SK-N-SH (cell line): Measurements from ENCODE around the gene POMC. TPM values are rescaled to one million over a fixed set of nuclear protein-coding genes. Genes with fewer than 3 reads are reported as not detected.

ENCODE experiments used
- CTCF ChIA-PET: fragments of 300-600, 350-600 bp; formaldehyde crosslinking; extraction: SDS; loops from one replicate; lab custom pipeline; 2021; lab: Yijun Ruan, JAX
- POLR2A ChIA-PET: fragments of 350-600 bp; sonication (Branson Sonifier 250); formaldehyde crosslinking; extraction: SDS; loops from one replicate; lab custom pipeline; 2020; ENCODE audit warnings: antibody characterized with exemption, inconsistent platforms; lab: Yijun Ruan, JAX
- DNase-seq: peaks from one replicate; pipeline ENCODE4 v3.0.0; 2012
- H2AFZ ChIP-seq: fragments of 200-600 bp; sonication (generic); 2 replicates; pipeline ENCODE4 v1.8.1; 2016; ENCODE audit warnings: antibody characterized with exemption, mild to moderate bottlenecking, low read depth
- H3F3A ChIP-seq: fragments of 200-600 bp; sonication (generic); replicated peaks from 2 replicates; pipeline ENCODE3; 2016; ENCODE audit warnings: antibody characterized with exemption, mild to moderate bottlenecking; ENCODE audit not compliant: insufficient read depth
- H3K27ac ChIP-seq, 2 experiments: fragments of 200-500 bp in 1 of 2; fragments of 200-600 bp in 1 of 2; sonication (Bioruptor generic) in 1 of 2; sonication (generic), shearing (Covaris generic) in 1 of 2; 2 replicates each; pipeline versions ENCODE4 v1.5.1 to v1.6.1; 2014 to 2016; ENCODE audit warnings: low read depth in 2 of 2, inconsistent platforms in 1 of 2, low read length in 1 of 2, mild to moderate bottlenecking in 1 of 2, mixed read lengths in 1 of 2
- H3K27me3 ChIP-seq: fragments of 200-600 bp; sonication (generic), shearing (Covaris generic); 2 replicates; pipeline ENCODE4 v1.6.1; 2016; ENCODE audit warnings: mixed run types; ENCODE audit not compliant: insufficient read depth
- H3K36me3 ChIP-seq, 2 experiments: fragments of 200-500 bp in 1 of 2; fragments of 200-600 bp in 1 of 2; sonication (Bioruptor generic) in 1 of 2; sonication (generic) in 1 of 2; replicated peaks in 1 of 2; 2 replicates each; pipeline versions ENCODE3 to v1.5.1; 2014 to 2016; ENCODE audit warnings: low read length in 1 of 2, mild to moderate bottlenecking in 1 of 2; ENCODE audit not compliant: insufficient read depth in 2 of 2, control insufficient read depth in 1 of 2
- H3K4me1 ChIP-seq, 2 experiments: fragments of 200-500 bp in 1 of 2; fragments of 200-600 bp in 1 of 2; sonication (Bioruptor generic) in 1 of 2; sonication (generic), shearing (Covaris generic) in 1 of 2; 2 replicates each; pipeline versions ENCODE4 v1.5.1 to v1.6.1; 2014 to 2016; ENCODE audit warnings: low read depth in 1 of 2, low read length in 1 of 2, mixed run types in 1 of 2; ENCODE audit not compliant: insufficient read depth in 2 of 2, control insufficient read depth in 1 of 2
- H3K4me2 ChIP-seq: fragments of 200-600 bp; sonication (generic), shearing (Covaris generic); 2 replicates; pipeline ENCODE4 v1.6.1; 2017; ENCODE audit warnings: mixed run types
- H3K4me3 ChIP-seq, 2 experiments: fragments of 200-500 bp in 1 of 2; fragments of 200-600 bp in 1 of 2; sonication (Bioruptor generic) in 1 of 2; sonication (generic), shearing (Covaris generic) in 1 of 2; 2 replicates each; pipeline versions ENCODE4 v1.5.1 to v1.8.1; 2014 to 2016; ENCODE audit warnings: low read depth in 2 of 2, inconsistent platforms in 1 of 2, low read length in 1 of 2, mild to moderate bottlenecking in 1 of 2, mixed read lengths in 1 of 2, moderate library complexity in 1 of 2
- H3K79me2 ChIP-seq: fragments of 200-600 bp; sonication (generic); 2 replicates; pipeline ENCODE4 v1.8.1; 2017; ENCODE audit warnings: mild to moderate bottlenecking; ENCODE audit not compliant: insufficient read depth
- H3K9ac ChIP-seq: fragments of 200-600 bp; sonication (generic); 2 replicates; pipeline ENCODE4 v1.6.1; 2017; ENCODE audit warnings: mixed run types
- H3K9me2 ChIP-seq: fragments of 200-600 bp; sonication (generic); 2 replicates; pipeline ENCODE4 v1.6.1; 2017; ENCODE audit warnings: mixed run types
- H3K9me3 ChIP-seq: fragments of 200-600 bp; sonication (generic); 2 replicates; pipeline ENCODE4 v1.6.1; 2017; ENCODE audit warnings: mixed run types, mild to moderate bottlenecking, moderate library complexity
- H4K20me1 ChIP-seq: fragments of 200-600 bp; sonication (generic); 2 replicates; pipeline ENCODE4 v1.6.1; 2017; ENCODE audit warnings: mild to moderate bottlenecking, mixed run types; ENCODE audit not compliant: insufficient read depth
- ELF1 ChIP-seq: IDR thresholded peaks from 2 replicates; pipeline ENCODE4 v1.4.0; 2012
- FOSL2 ChIP-seq: IDR thresholded peaks from 2 replicates; pipeline ENCODE4 v1.4.0; 2012; ENCODE audit warnings: low read depth, mild to moderate bottlenecking, moderate library complexity, borderline replicate concordance
- FOXJ3 ChIP-seq: sonication (generic); formaldehyde crosslinking; IDR thresholded peaks from 2 replicates; pipeline ENCODE4 v1.5.1; 2020; ENCODE audit warnings: mild to moderate bottlenecking, missing genetic modification reagents
- FOXM1 ChIP-seq: IDR thresholded peaks from 2 replicates; pipeline ENCODE4 v1.4.0; 2012; ENCODE audit warnings: low read depth, mild to moderate bottlenecking
- GATA2 ChIP-seq: sonication (generic); formaldehyde crosslinking; IDR thresholded peaks from 2 replicates; pipeline ENCODE4 v1.5.0; 2020; ENCODE audit warnings: mild to moderate bottlenecking, missing genetic modification reagents
- RFX5 ChIP-seq: IDR thresholded peaks from 2 replicates; pipeline ENCODE4 v1.6.1; 2012; ENCODE audit warnings: mild to moderate bottlenecking, improper control_type of control experiment, low read length
- SIN3A ChIP-seq: IDR thresholded peaks from 2 replicates; pipeline ENCODE4 v1.6.1; 2012; ENCODE audit warnings: low read depth, mild to moderate bottlenecking, low read length, moderate library complexity, borderline replicate concordance
- TCF12 ChIP-seq: IDR thresholded peaks from 2 replicates; pipeline ENCODE4 v1.4.0; 2012
- WGBS: methylation state at CpG from one replicate; pipeline ENCODE4 v1.1.6; 2017; ENCODE audit warnings: low lambda C conversion rate; 5-methylcytosine and 5-hydroxymethylcytosine counted together
- polyA plus RNA-seq, 3 experiments: library from polyadenylated mRNA; depleted of rRNA; stranded (reverse); fragments of >200 nt; gene quantifications; 2 replicates each; pipeline ENCODE4 v1.2.3, GENCODE V29; 2012
- TF ChIP-seq, protein P1 (sequence below): IDR thresholded peaks from 2 replicates; pipeline ENCODE4 v1.4.0; 2012; ENCODE audit warnings: low read depth, borderline replicate concordance
- TF ChIP-seq, protein P2 (sequence below): IDR thresholded peaks from 2 replicates; pipeline ENCODE4; 2012
- TF ChIP-seq, protein P3 (sequence below): fragments of 200-600 bp; sonication (generic); IDR thresholded peaks from 2 replicates; pipeline ENCODE4 v1.6.1; 2017; ENCODE audit warnings: antibody characterized with exemption, mild to moderate bottlenecking, moderate library complexity

Gene POMC
- polyA plus RNA-seq, 1 of the 3 experiments (the other 2 are of a cell fraction), result not detected

DNA sequence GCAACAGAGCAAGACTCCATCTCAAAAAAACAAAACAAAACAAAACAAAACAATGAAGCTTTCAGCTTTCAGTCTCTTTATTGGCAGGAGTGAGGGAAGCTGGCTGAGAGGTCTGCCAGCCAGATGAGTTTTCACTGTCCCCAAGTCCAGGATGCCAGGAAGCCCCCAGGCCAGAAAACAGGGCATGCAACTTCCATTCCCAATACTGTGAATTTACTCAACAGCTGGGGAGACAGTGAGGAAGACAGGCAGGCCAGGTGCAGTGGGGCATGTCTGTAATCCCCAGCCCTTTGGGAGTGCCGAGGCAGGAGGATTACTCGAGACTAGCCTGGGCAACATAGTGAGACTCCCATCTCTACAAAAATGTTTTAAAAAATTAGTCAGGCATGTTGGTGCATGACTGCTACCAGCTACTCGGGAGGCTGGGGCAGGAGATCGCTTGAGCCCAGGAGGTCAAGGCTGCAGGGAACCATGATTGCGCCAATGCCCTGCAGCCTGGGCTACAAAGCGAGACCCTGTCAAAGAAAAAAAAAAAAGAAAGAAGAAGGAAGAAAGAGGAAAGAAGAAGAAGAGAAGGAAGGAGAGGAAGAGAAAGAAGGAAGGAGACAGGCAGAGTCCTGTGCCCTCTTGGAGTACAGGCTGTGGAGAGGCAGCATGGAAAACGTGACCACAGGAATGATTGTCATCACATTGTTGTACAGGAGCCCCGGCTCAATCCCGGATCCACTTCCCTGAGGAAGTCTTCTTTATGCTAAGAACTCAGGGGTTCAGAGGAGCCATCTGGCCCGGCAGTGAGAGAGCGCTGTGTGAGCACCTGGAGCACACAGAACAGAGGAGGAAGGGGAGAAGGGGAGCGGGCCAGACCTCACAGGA lies 29.2 kb upstream of the POMC start:
- peaks cover 4% of the 10 kb centered on the region for H3F3A ChIP-seq
- peak overlapping the region; percentile 20; the same call in 1 of the 2 replicates for H2AFZ ChIP-seq
- CTCF ChIA-PET, result interaction anchor here (0.8 to 4.9 kb wide), 34 partner anchors 7 to 788 kb away, joined by 3 to 121 read pairs (median 8); partner anchors contain the start of gene POMC
- WGBS, result 76% methylated on average over 12 of the region's 12 CpGs
- no peak overlapping the region for H3K9ac ChIP-seq
- no peak overlapping the region for H3K4me3 ChIP-seq
- peaks cover 0 to 8% of the 10 kb centered on the region in 2 experiments; a peak in 1 of 4 replicates for H3K4me1 ChIP-seq
- no peaks in the 10 kb centered on the region for H3K9me2 ChIP-seq
- TF ChIP-seq, protein P1, sequence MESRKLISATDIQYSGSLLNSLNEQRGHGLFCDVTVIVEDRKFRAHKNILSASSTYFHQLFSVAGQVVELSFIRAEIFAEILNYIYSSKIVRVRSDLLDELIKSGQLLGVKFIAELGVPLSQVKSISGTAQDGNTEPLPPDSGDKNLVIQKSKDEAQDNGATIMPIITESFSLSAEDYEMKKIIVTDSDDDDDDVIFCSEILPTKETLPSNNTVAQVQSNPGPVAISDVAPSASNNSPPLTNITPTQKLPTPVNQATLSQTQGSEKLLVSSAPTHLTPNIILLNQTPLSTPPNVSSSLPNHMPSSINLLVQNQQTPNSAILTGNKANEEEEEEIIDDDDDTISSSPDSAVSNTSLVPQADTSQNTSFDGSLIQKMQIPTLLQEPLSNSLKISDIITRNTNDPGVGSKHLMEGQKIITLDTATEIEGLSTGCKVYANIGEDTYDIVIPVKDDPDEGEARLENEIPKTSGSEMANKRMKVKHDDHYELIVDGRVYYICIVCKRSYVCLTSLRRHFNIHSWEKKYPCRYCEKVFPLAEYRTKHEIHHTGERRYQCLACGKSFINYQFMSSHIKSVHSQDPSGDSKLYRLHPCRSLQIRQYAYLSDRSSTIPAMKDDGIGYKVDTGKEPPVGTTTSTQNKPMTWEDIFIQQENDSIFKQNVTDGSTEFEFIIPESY, result no peak
- TF ChIP-seq SIN3A, result no peak
- TF ChIP-seq FOXM1, result no peak
- no peak for TF ChIP-seq RFX5
- no peak for TF ChIP-seq FOXJ3
- TF ChIP-seq FOSL2, result no peak
- TF ChIP-seq GATA2 (CRISPR knock-in tag), result no peak
- TF ChIP-seq, protein P2, sequence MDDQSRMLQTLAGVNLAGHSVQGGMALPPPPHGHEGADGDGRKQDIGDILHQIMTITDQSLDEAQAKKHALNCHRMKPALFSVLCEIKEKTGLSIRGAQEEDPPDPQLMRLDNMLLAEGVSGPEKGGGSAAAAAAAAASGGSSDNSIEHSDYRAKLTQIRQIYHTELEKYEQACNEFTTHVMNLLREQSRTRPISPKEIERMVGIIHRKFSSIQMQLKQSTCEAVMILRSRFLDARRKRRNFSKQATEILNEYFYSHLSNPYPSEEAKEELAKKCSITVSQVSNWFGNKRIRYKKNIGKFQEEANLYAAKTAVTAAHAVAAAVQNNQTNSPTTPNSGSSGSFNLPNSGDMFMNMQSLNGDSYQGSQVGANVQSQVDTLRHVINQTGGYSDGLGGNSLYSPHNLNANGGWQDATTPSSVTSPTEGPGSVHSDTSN, result no peak
- TF ChIP-seq ELF1, result no peak
- TF ChIP-seq, protein P3, sequence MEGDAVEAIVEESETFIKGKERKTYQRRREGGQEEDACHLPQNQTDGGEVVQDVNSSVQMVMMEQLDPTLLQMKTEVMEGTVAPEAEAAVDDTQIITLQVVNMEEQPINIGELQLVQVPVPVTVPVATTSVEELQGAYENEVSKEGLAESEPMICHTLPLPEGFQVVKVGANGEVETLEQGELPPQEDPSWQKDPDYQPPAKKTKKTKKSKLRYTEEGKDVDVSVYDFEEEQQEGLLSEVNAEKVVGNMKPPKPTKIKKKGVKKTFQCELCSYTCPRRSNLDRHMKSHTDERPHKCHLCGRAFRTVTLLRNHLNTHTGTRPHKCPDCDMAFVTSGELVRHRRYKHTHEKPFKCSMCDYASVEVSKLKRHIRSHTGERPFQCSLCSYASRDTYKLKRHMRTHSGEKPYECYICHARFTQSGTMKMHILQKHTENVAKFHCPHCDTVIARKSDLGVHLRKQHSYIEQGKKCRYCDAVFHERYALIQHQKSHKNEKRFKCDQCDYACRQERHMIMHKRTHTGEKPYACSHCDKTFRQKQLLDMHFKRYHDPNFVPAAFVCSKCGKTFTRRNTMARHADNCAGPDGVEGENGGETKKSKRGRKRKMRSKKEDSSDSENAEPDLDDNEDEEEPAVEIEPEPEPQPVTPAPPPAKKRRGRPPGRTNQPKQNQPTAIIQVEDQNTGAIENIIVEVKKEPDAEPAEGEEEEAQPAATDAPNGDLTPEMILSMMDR, result no peak
- no peak for TF ChIP-seq TCF12
- TF ChIP-seq, all 33 proteins: peak for 0
- Histone ChIP-seq H3K27me3 (no peaks in the 10 kb centered on the region), H3K9me3 (no peaks in the 10 kb centered on the region), H4K20me1 (no peaks in the 10 kb centered on the region), H3K36me3 (no peaks in the 10 kb centered on the region), H3K4me2 (no peak overlapping the region), H3K27ac (no peak overlapping the region), H3K79me2 (no peaks in the 10 kb centered on the region)
- DNase-seq, result no peak
- POLR2A ChIA-PET, result no interaction called here
